ENCODE data around the gene IFNG. TPM values are rescaled to one million over a fixed set of nuclear protein-coding genes. Genes with fewer than 3 reads are reported as not detected.
"Not testable (repeated sequence)": the region's sequence is repeated elsewhere in the genome, so short reads cannot be mapped to it uniquely, and the experiment has no call there.

IFNG gene
- total RNA-seq (not detected), polyA plus RNA-seq (ENCODE audit: insufficient read depth in 1 of 8, insufficient read length in 8 of 8, low replicate concordance in 1 of 8) (not detected)
- long read RNA-seq, donor 1: 0 reads
- long read RNA-seq, donor 2: 0 reads
- long read RNA-seq, donor 3: 0 reads
- long read RNA-seq, donor 4: 0 reads
- long read RNA-seq, donor 5: 0 reads
- long read RNA-seq, donor 6: 0 reads
- long read RNA-seq, donor 7: 0 reads
- long read RNA-seq, donor 8: 0 reads
- long read RNA-seq, donor 9: 0 reads
- long read RNA-seq, donor 10: 0 reads
- long read RNA-seq, donor 11: 0 reads

DNA sequence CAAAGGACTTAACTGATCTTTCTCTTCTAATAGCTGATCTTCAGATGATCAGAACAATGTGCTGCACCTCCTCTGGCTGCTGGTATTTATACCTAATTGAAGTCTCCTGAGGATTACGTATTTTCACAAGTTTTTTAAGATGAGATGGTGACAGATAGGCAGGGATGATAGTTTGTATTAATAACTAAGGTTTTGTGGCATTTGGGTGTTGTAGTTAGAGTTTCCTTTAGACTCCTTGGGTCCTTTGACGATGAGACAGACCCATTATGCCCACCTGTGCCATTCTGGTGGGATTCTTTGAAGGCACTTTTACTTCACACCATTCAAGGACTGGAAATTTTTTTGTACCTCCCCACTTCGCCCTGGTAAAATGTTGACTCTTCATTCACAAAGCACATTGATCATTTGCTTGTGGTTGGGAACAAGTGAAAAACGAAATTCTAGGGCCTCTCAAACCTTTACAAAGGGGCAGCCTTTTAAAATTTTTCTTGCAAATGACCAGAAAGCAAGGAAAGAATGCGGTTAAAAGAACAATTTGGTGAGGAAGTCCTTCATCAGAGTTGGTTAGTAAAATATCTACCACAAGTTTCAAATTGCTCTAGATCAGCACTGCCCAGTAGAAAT, at the start of gene IFNG:
TSS of gene IFNG (minus strand) at position 60 of the 624 bp plus-strand sequence. CDS start 125 bp downstream, outside the sequence.
- Histone ChIP-seq H3K36me3 (ENCODE audit: control insufficient read depth, insufficient read depth, low read length) (no peaks in the 10 kb centered on the region), H3K4me1 (ENCODE audit: control insufficient read depth, insufficient read depth, low read length) (no peaks in the 10 kb centered on the region), H3K27me3 (ENCODE audit: control insufficient read depth, insufficient read depth, low read length) (no peaks in the 10 kb centered on the region), H3K9me3 (replicated peaks; ENCODE audit: control insufficient read depth, low read depth, low read length) (no peaks in the 10 kb centered on the region), H3K4me3 (ENCODE audit: low read length) (no peak within 1 kb of the TSS), H3K27ac (ENCODE audit: low read length) (no peak within 1 kb of the TSS)
- WGBS (ENCODE audit: insufficient coverage): no CpG with 5 or more reads among the region's 5 CpGs
- DNase-seq: no peak

DNA sequence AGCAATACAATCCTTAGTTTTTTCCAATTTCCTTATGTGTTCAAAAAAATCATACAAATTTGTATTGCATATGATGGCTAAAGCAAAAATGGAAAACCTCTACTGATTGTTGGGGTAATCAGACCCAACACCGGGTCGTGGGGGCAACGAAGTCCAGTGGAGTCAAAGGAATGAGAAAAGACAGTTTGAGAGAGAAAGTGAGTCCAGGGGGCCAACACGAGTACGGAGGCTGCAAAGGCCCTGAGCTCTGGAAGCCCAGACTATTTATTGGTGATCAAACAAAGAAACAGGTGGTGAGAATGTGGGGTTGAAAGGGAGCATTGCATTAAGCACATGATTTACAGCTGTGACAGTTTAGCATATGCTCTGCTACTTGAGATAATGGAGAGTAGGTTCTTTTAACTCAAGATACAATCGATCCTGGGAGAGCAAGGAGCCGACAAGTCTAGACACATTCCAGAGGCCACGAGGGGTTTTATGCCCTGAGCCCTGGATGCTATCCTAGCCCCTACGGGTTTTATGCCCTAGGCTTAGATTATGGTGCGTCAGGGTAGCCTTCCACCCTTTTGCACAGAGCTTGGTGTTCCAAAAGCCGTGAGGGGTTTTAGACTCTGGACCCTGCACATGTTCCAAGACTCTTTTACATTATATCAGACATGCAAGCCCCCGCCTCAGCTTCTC, 49.6 kb upstream of the IFNG start:
- not testable (repeated sequence) for H3K27me3 ChIP-seq (ENCODE audit: control insufficient read depth, insufficient read depth, low read length); H3K9me3 ChIP-seq (replicated peaks; ENCODE audit: control insufficient read depth, low read depth, low read length); H3K36me3 ChIP-seq (ENCODE audit: control insufficient read depth, insufficient read depth, low read length); H3K4me3 ChIP-seq (ENCODE audit: low read length); DNase-seq; H3K4me1 ChIP-seq (ENCODE audit: control insufficient read depth, insufficient read depth, low read length); H3K27ac ChIP-seq (ENCODE audit: low read length)
- WGBS (ENCODE audit: insufficient coverage): 25% methylated on average over 8 of the region's 12 CpGs

DNA sequence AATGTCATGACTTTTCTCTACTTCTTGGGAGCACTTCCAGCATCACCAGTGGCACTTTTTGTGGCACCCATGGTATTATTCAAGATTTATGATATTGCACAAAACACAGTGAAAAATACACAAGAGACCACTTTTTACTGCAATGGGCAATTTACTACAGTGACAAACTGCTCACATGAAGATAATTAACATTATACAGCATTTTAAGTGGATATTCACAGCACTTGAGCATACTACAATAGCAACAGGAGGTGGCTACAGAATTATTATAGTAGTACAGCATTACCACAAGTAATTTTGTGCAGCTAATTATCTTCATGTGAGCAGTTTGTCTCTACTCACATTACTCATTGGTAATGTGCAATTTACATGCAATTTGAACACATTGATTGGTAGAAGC, 47.7 kb upstream of the IFNG start:
- Histone ChIP-seq H3K4me1 (ENCODE audit: control insufficient read depth, insufficient read depth, low read length) (no peaks in the 10 kb centered on the region), H3K27me3 (ENCODE audit: control insufficient read depth, insufficient read depth, low read length) (no peaks in the 10 kb centered on the region), H3K36me3 (ENCODE audit: control insufficient read depth, insufficient read depth, low read length) (no peaks in the 10 kb centered on the region), H3K4me3 (ENCODE audit: low read length) (no peak overlapping the region), H3K9me3 (replicated peaks; ENCODE audit: control insufficient read depth, low read depth, low read length) (no peaks in the 10 kb centered on the region), H3K27ac (ENCODE audit: low read length) (no peak overlapping the region)
- DNase-seq: no peak

DNA sequence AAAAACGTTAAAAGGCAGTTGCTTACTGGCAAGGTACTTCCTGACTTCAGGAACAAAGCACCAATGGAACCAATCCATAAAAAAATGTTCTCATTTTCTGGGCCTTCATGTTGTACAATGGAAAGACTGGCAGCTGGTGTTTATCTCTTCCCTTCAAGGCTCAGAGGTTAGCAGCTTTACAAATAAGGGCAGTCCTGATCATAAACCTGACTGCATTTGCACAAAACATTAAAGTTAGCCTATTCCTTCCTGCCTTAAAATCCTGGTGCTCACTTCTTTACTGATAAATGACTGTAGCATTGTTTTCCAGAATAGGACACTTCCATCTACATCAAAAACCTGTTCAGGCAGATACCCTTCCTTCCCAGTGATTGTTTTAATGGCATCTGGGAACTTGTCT, 46.9 kb upstream of the IFNG start:
- Histone ChIP-seq H3K27me3 (ENCODE audit: control insufficient read depth, insufficient read depth, low read length) (no peaks in the 10 kb centered on the region), H3K9me3 (replicated peaks; ENCODE audit: control insufficient read depth, low read depth, low read length) (no peaks in the 10 kb centered on the region), H3K27ac (ENCODE audit: low read length) (no peak overlapping the region), H3K36me3 (ENCODE audit: control insufficient read depth, insufficient read depth, low read length) (no peaks in the 10 kb centered on the region), H3K4me3 (ENCODE audit: low read length) (no peak overlapping the region), H3K4me1 (ENCODE audit: control insufficient read depth, insufficient read depth, low read length) (no peaks in the 10 kb centered on the region)
- DNase-seq: no peak
- 60% methylated on average over 1 of the region's 1 CpG for WGBS (ENCODE audit: insufficient coverage)

DNA sequence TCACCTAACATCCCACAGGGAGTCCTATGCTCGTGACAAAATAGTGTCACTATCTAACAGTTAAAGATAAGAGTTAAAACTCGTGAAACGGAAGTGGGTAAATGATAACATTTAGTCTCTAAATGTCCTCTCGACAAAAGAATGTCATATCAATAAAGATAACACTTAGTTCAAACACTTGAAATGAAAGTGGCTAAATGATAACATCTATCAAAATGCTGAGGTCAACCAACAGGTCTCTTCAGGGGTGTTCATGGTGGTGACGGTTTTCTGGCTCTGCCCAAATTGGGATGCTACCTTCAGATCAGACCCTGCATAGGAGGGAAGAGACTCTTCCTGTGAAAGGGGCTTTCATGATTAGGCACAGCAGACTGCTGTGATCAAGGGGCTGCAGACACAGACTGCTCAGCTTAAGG, 43.9 kb upstream of the IFNG start:
- no CpG with 5 or more reads among the region's 5 CpGs for WGBS (ENCODE audit: insufficient coverage)
- no peaks in the 10 kb centered on the region for H3K9me3 ChIP-seq (replicated peaks; ENCODE audit: control insufficient read depth, low read depth, low read length)
- H3K27me3 ChIP-seq (ENCODE audit: control insufficient read depth, insufficient read depth, low read length): no peaks in the 10 kb centered on the region
- no peaks in the 10 kb centered on the region for H3K36me3 ChIP-seq (ENCODE audit: control insufficient read depth, insufficient read depth, low read length)
- no peak overlapping the region for H3K4me3 ChIP-seq (ENCODE audit: low read length)
- H3K27ac ChIP-seq (ENCODE audit: low read length): no peak overlapping the region
- no peaks in the 10 kb centered on the region for H3K4me1 ChIP-seq (ENCODE audit: control insufficient read depth, insufficient read depth, low read length)
- DNase-seq: no peak

DNA sequence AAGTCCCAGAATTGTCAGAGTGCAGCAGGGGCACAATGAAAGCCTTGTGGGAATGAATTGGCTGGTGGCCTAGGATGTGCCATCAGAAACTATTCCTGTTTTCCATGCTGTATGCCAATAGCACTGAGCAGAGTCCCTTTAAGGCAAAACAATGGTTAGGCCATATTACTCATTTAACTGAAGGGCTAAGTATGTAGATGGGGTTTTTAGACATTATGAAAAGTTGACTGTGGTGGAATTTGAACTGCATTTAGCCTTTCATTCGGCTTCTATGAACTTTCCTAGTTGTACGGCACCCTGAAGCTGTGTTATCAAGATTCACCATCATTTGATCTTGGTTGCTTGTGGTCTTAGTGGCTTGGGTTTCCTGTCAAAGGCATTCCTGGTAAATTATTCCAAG, 41.3 kb upstream of the IFNG start:
- WGBS (ENCODE audit: insufficient coverage): 50% methylated on average over 2 of the region's 2 CpGs
- H3K36me3 ChIP-seq (ENCODE audit: control insufficient read depth, insufficient read depth, low read length): no peaks in the 10 kb centered on the region
- H3K27me3 ChIP-seq (ENCODE audit: control insufficient read depth, insufficient read depth, low read length): no peaks in the 10 kb centered on the region
- H3K27ac ChIP-seq (ENCODE audit: low read length): no peak overlapping the region
- H3K4me3 ChIP-seq (ENCODE audit: low read length): no peak overlapping the region
- H3K4me1 ChIP-seq (ENCODE audit: control insufficient read depth, insufficient read depth, low read length): no peaks in the 10 kb centered on the region
- no peak for DNase-seq
- no peaks in the 10 kb centered on the region for H3K9me3 ChIP-seq (replicated peaks; ENCODE audit: control insufficient read depth, low read depth, low read length)

DNA sequence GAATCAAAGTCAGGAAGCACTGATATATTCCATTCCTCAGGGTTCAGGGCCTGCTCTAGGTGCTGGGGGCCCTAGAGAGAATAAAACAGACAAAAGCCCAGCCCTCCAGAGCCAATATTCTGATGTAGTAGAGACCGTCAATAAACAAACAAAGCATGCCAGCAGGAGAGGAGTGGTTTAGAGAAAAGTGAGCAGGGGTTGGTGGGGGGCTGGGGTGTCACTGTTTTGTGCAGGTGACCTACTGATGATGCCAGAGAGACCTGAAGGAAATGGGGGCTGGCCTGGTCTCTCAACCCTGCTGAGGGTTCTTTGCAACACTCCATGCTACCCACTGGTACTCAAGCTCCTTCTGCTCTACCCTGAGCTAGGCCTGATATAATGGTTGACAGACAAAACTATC, 39.6 kb upstream of the IFNG start:
- Histone ChIP-seq H3K27ac (ENCODE audit: low read length) (no peak overlapping the region), H3K9me3 (replicated peaks; ENCODE audit: control insufficient read depth, low read depth, low read length) (no peaks in the 10 kb centered on the region), H3K27me3 (ENCODE audit: control insufficient read depth, insufficient read depth, low read length) (no peaks in the 10 kb centered on the region), H3K4me1 (ENCODE audit: control insufficient read depth, insufficient read depth, low read length) (no peaks in the 10 kb centered on the region), H3K4me3 (ENCODE audit: low read length) (no peak overlapping the region), H3K36me3 (ENCODE audit: control insufficient read depth, insufficient read depth, low read length) (no peaks in the 10 kb centered on the region)
- DNase-seq: no peak
- no CpG with 5 or more reads among the region's 1 CpG for WGBS (ENCODE audit: insufficient coverage)

DNA sequence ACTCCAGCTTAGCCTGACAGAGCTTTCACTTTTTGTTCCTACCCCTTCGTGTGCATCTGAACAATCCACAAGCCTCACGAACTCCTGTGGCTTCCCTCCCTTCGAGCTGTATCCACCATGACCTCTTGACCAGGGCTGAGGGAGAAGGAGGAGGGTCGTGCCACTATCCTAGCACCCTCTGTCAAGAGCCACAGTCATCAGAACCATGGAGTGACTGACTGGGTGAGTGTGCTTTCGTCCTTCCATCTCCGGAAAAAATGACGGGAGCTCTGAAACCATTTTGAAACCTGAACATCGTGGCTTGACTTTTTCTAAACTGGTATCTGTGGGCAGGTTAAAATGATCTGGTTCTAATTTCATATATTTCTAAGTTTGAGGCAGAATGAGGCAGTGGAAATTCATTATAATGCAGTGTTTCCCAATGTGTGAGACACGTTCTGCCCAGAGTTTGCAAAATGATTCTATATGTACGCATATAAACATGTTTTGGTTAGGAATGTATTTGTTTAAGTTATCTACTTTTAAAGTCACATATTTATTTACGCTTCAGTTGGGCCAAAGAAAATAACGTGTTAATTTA, 39.1 kb upstream of the IFNG start:
- DNase-seq: no peak
- H3K36me3 ChIP-seq (ENCODE audit: control insufficient read depth, insufficient read depth, low read length): no peaks in the 10 kb centered on the region
- H3K4me1 ChIP-seq (ENCODE audit: control insufficient read depth, insufficient read depth, low read length): no peaks in the 10 kb centered on the region
- no peaks in the 10 kb centered on the region for H3K27me3 ChIP-seq (ENCODE audit: control insufficient read depth, insufficient read depth, low read length)
- no peaks in the 10 kb centered on the region for H3K9me3 ChIP-seq (replicated peaks; ENCODE audit: control insufficient read depth, low read depth, low read length)
- H3K27ac ChIP-seq (ENCODE audit: low read length): no peak overlapping the region
- no peak overlapping the region for H3K4me3 ChIP-seq (ENCODE audit: low read length)
- WGBS (ENCODE audit: insufficient coverage): 54% methylated on average over 2 of the region's 12 CpGs

DNA sequence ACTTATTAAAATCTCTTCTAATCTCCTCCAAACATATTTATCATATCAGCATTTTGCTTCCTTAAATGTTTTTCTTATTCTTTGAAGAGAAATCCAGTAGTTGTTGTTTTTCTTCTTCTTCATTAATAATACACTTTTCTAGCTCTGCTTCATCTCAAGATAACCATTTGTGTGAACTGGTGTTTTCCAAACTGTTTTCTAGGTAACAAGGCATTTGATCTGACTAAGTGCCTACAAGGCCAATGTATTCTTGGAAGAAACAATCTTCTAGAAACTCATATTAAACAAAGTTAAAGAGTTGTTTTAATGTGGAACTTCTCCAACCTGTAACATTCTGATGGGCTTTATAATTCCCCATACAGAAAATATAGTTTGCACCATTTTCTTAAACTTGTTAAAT, 30.8 kb upstream of the IFNG start:
- no peaks in the 10 kb centered on the region for H3K9me3 ChIP-seq (replicated peaks; ENCODE audit: control insufficient read depth, low read depth, low read length)
- no peak overlapping the region for H3K27ac ChIP-seq (ENCODE audit: low read length)
- no peaks in the 10 kb centered on the region for H3K27me3 ChIP-seq (ENCODE audit: control insufficient read depth, insufficient read depth, low read length)
- H3K4me3 ChIP-seq (ENCODE audit: low read length): no peak overlapping the region
- DNase-seq: no peak
- no peaks in the 10 kb centered on the region for H3K4me1 ChIP-seq (ENCODE audit: control insufficient read depth, insufficient read depth, low read length)
- no peaks in the 10 kb centered on the region for H3K36me3 ChIP-seq (ENCODE audit: control insufficient read depth, insufficient read depth, low read length)

DNA sequence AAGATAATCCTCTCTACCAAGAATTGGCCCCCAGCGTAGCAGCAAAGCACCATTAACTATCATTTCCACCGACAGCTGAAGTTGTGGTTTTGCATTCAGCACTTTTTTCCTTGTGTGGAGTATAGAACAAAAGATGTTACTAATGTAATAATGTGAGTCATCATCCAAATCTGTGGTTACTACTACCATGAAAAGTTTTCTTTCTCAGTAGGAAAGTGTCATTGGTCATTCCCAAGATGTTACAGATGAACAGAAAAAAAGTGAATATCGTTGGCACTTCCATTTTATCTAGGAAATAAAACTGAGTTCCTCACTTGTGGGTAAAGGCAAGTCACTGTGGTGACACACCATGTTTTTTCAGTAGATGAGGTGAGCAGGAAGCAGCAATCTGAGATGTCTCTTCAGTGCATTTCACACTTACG, 30.3 kb upstream of the IFNG start:
- no peak for DNase-seq
- no peaks in the 10 kb centered on the region for H3K36me3 ChIP-seq (ENCODE audit: control insufficient read depth, insufficient read depth, low read length)
- WGBS (ENCODE audit: insufficient coverage): no CpG with 5 or more reads among the region's 4 CpGs

More for the DNA sequence above, 30.3 kb upstream of the IFNG start:
- no peak overlapping the region for H3K27ac ChIP-seq (ENCODE audit: low read length)
- no peaks in the 10 kb centered on the region for H3K4me1 ChIP-seq (ENCODE audit: control insufficient read depth, insufficient read depth, low read length)
- H3K9me3 ChIP-seq (replicated peaks; ENCODE audit: control insufficient read depth, low read depth, low read length): no peaks in the 10 kb centered on the region
- no peak overlapping the region for H3K4me3 ChIP-seq (ENCODE audit: low read length)
- no peaks in the 10 kb centered on the region for H3K27me3 ChIP-seq (ENCODE audit: control insufficient read depth, insufficient read depth, low read length)

Data from muscle of leg (tissue), 16 donors.